NT2/D1 (cell line): ENCODE data around the gene BUD13.

Experiments
- DNase-seq: peaks from one replicate; pipeline ENCODE4 v3.0.0-alpha.2; 2011; ENCODE audit warnings: low read depth, low spot score
- H3K27me3 ChIP-seq: 2 replicates; pipeline ENCODE4 v1.6.0; 2011; ENCODE audit warnings: mild to moderate bottlenecking; ENCODE audit not compliant: insufficient read length, insufficient read depth
- H3K36me3 ChIP-seq: 2 replicates; pipeline ENCODE4 v1.6.1; 2011; ENCODE audit warnings: mild to moderate bottlenecking, low read length, mixed read lengths; ENCODE audit not compliant: insufficient read depth, insufficient read length
- H3K4me1 ChIP-seq: 2 replicates; pipeline ENCODE4 v1.5.1; 2011; ENCODE audit not compliant: insufficient read depth, insufficient read length
- H3K4me3 ChIP-seq: 2 replicates; pipeline ENCODE4 v1.5.1; 2011; ENCODE audit warnings: low read depth; ENCODE audit not compliant: insufficient read length
- H3K9ac ChIP-seq: 2 replicates; pipeline ENCODE4 v1.6.0; 2011; ENCODE audit warnings: low read depth; ENCODE audit not compliant: insufficient read length
- H3K9me3 ChIP-seq: 2 replicates; pipeline ENCODE4 v1.5.1; 2011; ENCODE audit warnings: mild to moderate bottlenecking, low read length; ENCODE audit not compliant: insufficient read depth
- SUZ12 ChIP-seq: IDR thresholded peaks from 2 replicates; pipeline ENCODE4 v1.6.1; 2011; ENCODE audit not compliant: insufficient read length, insufficient read depth; ENCODE audit errors: extremely low read depth
- YY1 ChIP-seq: IDR thresholded peaks from 2 replicates; pipeline ENCODE4 v1.6.1; 2011; ENCODE audit not compliant: insufficient read length, insufficient read depth
- ZNF274 ChIP-seq: IDR thresholded peaks from 2 replicates; pipeline ENCODE4 v1.6.1; 2011; ENCODE audit warnings: mild to moderate bottlenecking, low read depth, low read length

BUD13 gene

GRCh38 chr11:116731097-116731761 lies 41.6 kb downstream of the BUD13 start:
- peaks cover 3% of the 10 kb centered on the region for H3K4me1 ChIP-seq
- peak overlapping the region; percentile 37 for H3K9ac ChIP-seq
- no peak overlapping the region for H3K4me3 ChIP-seq
- peak; percentile 54 for DNase-seq
- no peaks in the 10 kb centered on the region for H3K36me3 ChIP-seq
- TF ChIP-seq SUZ12 = no peak
- TF ChIP-seq YY1 = no peak
- TF ChIP-seq ZNF274 = no peak
- no peaks in the 10 kb centered on the region for H3K9me3 ChIP-seq
- no peaks in the 10 kb centered on the region for H3K27me3 ChIP-seq

DNA sequence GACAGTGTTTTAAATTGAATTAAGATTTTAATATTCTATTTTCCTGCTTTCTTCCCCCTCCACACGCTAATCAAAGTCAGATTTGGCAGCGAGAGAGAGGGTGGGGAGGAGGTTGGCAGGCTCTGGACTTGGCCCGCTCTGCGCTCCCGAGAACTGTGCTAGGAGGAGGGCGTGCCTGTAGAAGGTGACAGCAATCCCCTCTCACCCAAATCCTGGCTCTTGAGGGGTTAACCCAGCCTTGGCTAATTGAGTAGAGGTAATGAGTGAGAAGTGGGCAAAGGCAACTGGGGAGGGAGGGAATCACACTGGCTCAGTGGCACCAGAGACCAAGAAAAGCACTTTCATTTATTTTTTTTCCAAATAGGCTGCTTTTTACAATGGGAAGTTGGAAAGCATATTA lies 42.2 kb downstream of the BUD13 start:
- Histone ChIP-seq H3K4me1 (peaks cover 4% of the 10 kb centered on the region), H3K9ac (no peak overlapping the region), H3K27me3 (no peaks in the 10 kb centered on the region), H3K4me3 (no peak overlapping the region), H3K36me3 (no peaks in the 10 kb centered on the region), H3K9me3 (no peaks in the 10 kb centered on the region)
- no peak for TF ChIP-seq SUZ12
- TF ChIP-seq ZNF274 = no peak
- TF ChIP-seq YY1 = no peak
- DNase-seq = no peak

- Histone ChIP-seq H3K9ac (no peak overlapping the region), H3K36me3 (no peaks in the 10 kb centered on the region), H3K27me3 (no peaks in the 10 kb centered on the region), H3K4me3 (no peak overlapping the region), H3K9me3 (no peaks in the 10 kb centered on the region), H3K4me1 (peaks cover 7% of the 10 kb centered on the region)
- no peak for DNase-seq
- TF ChIP-seq YY1 (no peak), ZNF274 (no peak), SUZ12 (no peak)
Observed at GRCh38 chr11:116730241-116730561, 42.6 kb downstream of the BUD13 start.

GRCh38 chr11:116729501-116730240 lies 43.1 kb downstream of the BUD13 start:
- no peak for DNase-seq
- Histone ChIP-seq H3K9ac (no peak overlapping the region), H3K36me3 (no peaks in the 10 kb centered on the region), H3K27me3 (no peaks in the 10 kb centered on the region), H3K4me3 (no peak overlapping the region), H3K9me3 (no peaks in the 10 kb centered on the region), H3K4me1 (peaks cover 7% of the 10 kb centered on the region)
- TF ChIP-seq YY1 (no peak), ZNF274 (no peak), SUZ12 (no peak)

- no peaks in the 10 kb centered on the region for H3K9me3 ChIP-seq
- H3K27me3 ChIP-seq = no peaks in the 10 kb centered on the region
- no peak for DNase-seq
- no peak overlapping the region for H3K4me3 ChIP-seq
- TF ChIP-seq ZNF274 (no peak), YY1 (no peak), SUZ12 (no peak)
- H3K4me1 ChIP-seq = peaks cover 7% of the 10 kb centered on the region
- H3K36me3 ChIP-seq = no peaks in the 10 kb centered on the region
- H3K9ac ChIP-seq = no peak overlapping the region
Observed at GRCh38 chr11:116727990-116728389, 44.8 kb downstream of the BUD13 start.

- no peaks in the 10 kb centered on the region for H3K27me3 ChIP-seq
- no peak for DNase-seq
- TF ChIP-seq YY1 = no peak
- H3K9ac ChIP-seq = peak overlapping the region; percentile 46
- H3K4me3 ChIP-seq = no peak overlapping the region
- H3K36me3 ChIP-seq = no peaks in the 10 kb centered on the region
- H3K4me1 ChIP-seq = peaks cover 4% of the 10 kb centered on the region
- no peaks in the 10 kb centered on the region for H3K9me3 ChIP-seq
Observed at GRCh38 chr11:116725434-116726221, 47.2 kb downstream of the BUD13 start.

DNA sequence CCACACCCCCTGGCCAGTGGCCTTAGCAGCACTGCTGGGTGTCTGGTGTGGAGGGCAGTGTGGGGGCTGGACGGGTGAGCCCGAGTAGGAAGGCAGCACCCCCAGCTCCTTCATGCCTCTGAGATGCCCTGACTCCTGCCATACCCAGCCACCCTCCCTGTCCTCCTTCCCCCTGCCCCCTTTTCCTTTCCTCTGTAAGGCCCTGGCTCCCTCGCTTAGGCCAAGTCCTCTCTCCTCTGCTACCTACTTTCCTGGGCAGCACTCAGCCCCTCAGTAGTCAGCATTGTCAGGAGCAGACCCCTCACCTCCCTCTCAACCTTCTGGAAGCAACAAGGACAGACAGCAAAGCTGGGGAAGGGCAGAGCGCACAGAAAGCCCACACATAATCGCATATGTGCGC lies 48.0 kb downstream of the BUD13 start:
- Histone ChIP-seq H3K27me3 (no peaks in the 10 kb centered on the region), H3K4me1 (peaks cover 4% of the 10 kb centered on the region), H3K4me3 (no peak overlapping the region), H3K9me3 (no peaks in the 10 kb centered on the region), H3K9ac (no peak overlapping the region), H3K36me3 (no peaks in the 10 kb centered on the region)
- DNase-seq = no peak
- TF ChIP-seq SUZ12 = no peak
- TF ChIP-seq YY1 = no peak
- no peak for TF ChIP-seq ZNF274
